SK-N-SH treated with all-trans-retinoic acid at 6 μM for 48 hours (cell line): Measurements from ENCODE around the gene EIF3I.

Experiments used
- PATZ1 ChIP-seq: fragments of 250-450 bp; sonication (Bioruptor Pico); IDR thresholded peaks from 2 replicates; pipeline ENCODE4 v1.8.0; 2020; ENCODE audit warnings: mild to moderate bottlenecking, moderate library complexity, borderline replicate concordance
- POU6F1 ChIP-seq: fragments of 250-450 bp; sonication (Bioruptor Pico); IDR thresholded peaks from 2 replicates; pipeline ENCODE4 v1.8.0; 2021; ENCODE audit warnings: low read depth, mild to moderate bottlenecking, moderate library complexity, borderline replicate concordance

DNA sequence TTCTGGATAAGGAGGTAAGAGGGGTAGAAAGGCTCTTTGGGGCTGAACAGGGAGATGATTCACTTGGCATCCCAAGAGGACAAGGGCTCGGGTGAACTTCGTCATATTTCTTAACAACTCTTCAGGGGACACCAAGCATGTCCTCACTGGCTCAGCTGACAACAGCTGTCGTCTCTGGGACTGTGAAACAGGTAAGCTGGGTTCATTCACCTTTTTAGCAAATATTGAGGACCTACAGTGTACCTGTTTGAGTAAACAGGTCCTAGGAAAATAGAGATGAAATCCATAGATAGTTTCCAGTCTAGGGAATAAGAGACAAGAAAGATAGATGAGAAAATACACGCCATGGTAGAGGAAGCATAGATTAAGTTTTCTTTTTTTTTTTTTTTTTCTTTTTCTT is 2.1 kb downstream of the EIF3I start:
- TF ChIP-seq POU6F1 (no peak), PATZ1 (no peak)
